WERI-Rb-1 (cell line): ENCODE data around the gene TLL1.

Experiments
- DNase-seq: peaks from one replicate; pipeline ENCODE4 v3.0.0-alpha.2; 2020
- H3K27ac ChIP-seq: fragments of 250-450 bp; sonication (Bioruptor Pico); 2 replicates; pipeline ENCODE4 v1.5.1; 2020; ENCODE audit warnings: mild to moderate bottlenecking, moderate library complexity
- H3K27me3 ChIP-seq: fragments of 250-450 bp; sonication (Bioruptor Pico); 2 replicates; pipeline ENCODE4 v1.5.1; 2021; ENCODE audit warnings: mild to moderate bottlenecking, low read depth, moderate library complexity; ENCODE audit not compliant: insufficient read depth, severe bottlenecking
- H3K36me3 ChIP-seq: fragments of 250-450 bp; sonication (Bioruptor Pico); 2 replicates; pipeline ENCODE4 v1.5.1; 2020; ENCODE audit warnings: mild to moderate bottlenecking, moderate library complexity
- H3K4me3 ChIP-seq: 2 replicates; pipeline ENCODE4 v1.5.1; 2011; ENCODE audit warnings: low read depth, mild to moderate bottlenecking, control low read depth, low read length
- H3K9me3 ChIP-seq: fragments of 250-450 bp; sonication (Bioruptor Pico); 2 replicates; pipeline ENCODE4 v1.5.1; 2021; ENCODE audit warnings: mild to moderate bottlenecking, moderate library complexity; ENCODE audit not compliant: severe bottlenecking
- TF ChIP-seq, protein P1 (sequence below): IDR thresholded peaks from 2 replicates; pipeline ENCODE4 v1.5.1; 2011; ENCODE audit warnings: low read depth, mild to moderate bottlenecking, control low read depth, inconsistent platforms, low read length

Gene TLL1

DNA sequence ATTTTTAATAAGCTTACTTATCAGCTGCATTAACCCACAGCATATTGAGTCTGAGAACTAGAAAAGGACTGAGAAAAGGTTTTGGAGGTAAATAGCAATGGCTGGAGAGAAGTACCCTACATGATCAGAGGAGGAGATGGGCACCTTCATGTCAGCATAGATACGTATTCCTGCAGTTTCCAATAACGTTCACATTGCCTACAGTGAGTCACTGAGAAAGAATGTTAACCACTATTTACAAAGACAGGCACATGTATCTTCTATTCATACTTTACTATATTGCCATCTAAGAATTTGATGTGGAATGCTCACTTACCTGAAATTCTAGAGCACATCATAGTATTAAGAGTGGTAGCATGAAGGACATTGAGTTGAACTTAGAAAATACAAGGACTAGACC lies 92.5 kb downstream of the TLL1 start:
- TF ChIP-seq, protein P1, sequence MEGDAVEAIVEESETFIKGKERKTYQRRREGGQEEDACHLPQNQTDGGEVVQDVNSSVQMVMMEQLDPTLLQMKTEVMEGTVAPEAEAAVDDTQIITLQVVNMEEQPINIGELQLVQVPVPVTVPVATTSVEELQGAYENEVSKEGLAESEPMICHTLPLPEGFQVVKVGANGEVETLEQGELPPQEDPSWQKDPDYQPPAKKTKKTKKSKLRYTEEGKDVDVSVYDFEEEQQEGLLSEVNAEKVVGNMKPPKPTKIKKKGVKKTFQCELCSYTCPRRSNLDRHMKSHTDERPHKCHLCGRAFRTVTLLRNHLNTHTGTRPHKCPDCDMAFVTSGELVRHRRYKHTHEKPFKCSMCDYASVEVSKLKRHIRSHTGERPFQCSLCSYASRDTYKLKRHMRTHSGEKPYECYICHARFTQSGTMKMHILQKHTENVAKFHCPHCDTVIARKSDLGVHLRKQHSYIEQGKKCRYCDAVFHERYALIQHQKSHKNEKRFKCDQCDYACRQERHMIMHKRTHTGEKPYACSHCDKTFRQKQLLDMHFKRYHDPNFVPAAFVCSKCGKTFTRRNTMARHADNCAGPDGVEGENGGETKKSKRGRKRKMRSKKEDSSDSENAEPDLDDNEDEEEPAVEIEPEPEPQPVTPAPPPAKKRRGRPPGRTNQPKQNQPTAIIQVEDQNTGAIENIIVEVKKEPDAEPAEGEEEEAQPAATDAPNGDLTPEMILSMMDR: no peak
- Histone ChIP-seq H3K9me3 (no peaks in the 10 kb centered on the region), H3K27ac (no peak overlapping the region), H3K36me3 (no peaks in the 10 kb centered on the region), H3K27me3 (no peaks in the 10 kb centered on the region), H3K4me3 (no peak overlapping the region)
- DNase-seq: no peak

DNA sequence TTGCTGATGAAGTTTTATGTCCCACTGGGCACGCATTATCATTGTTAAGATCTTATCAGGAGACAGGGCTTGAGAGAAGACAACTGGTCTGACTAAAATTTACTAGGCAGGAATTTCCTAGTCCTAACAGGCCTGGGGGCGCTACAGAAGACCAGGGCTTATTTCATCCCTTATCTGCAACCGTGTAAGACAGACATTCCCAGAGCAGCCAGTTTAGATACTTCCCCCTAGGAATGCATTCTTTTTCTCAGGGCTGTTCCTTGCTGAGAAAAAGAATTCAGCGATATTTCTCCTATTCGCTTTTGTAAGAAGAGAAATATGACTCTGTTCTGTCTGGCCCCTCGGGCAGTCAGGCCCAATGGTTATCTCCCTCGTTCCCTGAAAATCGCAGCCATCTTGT lies 93.8 kb downstream of the TLL1 start:
- Histone ChIP-seq H3K4me3 (no peak overlapping the region), H3K27ac (no peak overlapping the region), H3K27me3 (no peaks in the 10 kb centered on the region), H3K9me3 (no peaks in the 10 kb centered on the region), H3K36me3 (no peaks in the 10 kb centered on the region)
- TF ChIP-seq, protein P1: no peak
- no peak for DNase-seq

DNA sequence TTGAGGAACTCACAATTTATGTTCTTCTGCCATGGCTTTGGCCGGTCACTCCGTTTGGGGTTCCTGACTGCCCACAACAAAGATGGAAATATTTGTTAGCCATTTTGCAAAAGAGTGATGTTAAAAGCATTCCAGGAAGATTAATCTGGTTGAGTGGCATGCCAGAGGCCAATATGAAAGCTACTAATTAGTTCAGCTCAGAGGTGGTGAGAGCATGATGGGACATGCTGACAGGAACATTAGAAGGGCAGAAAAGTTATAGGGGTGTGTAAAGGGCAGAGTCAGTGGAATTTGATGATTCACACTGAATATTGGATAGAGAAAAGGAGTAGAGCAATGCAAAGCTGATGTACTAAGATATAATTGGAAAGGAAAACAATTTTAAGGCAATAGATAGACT lies 94.4 kb downstream of the TLL1 start:
- DNase-seq: peak; percentile 23
- Histone ChIP-seq H3K9me3 (no peaks in the 10 kb centered on the region), H3K4me3 (no peak overlapping the region), H3K36me3 (no peaks in the 10 kb centered on the region), H3K27ac (no peak overlapping the region), H3K27me3 (no peaks in the 10 kb centered on the region)
- TF ChIP-seq, protein P1: no peak

DNA sequence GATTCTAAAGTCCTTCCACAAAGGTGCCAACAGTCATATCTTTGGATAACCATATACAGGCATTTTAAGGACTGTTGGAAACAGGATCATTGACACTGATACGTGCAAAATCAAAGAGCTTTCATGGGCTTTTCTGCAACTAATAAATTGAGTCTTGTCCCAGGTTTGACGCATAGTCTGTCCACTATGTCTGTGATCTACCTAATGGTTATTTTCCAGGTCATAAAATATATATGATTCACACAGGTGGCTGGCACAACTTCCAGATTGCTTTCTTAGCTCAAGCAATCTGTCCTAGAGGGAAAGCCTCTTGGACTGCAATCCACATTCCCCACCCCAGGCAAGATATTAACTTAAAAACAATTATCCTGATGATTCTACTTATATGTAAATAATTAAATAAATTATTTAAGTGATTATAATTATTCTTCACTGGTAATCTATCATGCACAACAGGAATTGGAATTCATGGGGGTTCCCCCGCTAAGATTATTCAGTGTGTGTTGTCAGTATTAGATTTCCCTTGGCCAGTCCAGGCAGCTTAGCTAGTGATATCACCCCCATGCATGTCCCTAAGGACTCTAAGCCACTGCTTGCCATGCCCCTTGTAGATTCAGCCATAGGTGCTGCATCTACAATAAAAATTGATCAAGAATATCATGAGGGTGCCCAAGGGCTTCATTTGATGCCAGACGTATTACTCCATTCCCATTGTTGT lies 97.8 kb downstream of the TLL1 start:
- no peak for DNase-seq
- Histone ChIP-seq H3K36me3 (no peaks in the 10 kb centered on the region), H3K27ac (no peak overlapping the region), H3K9me3 (no peaks in the 10 kb centered on the region), H3K4me3 (no peak overlapping the region), H3K27me3 (no peaks in the 10 kb centered on the region)
- TF ChIP-seq, protein P1: no peak

DNA sequence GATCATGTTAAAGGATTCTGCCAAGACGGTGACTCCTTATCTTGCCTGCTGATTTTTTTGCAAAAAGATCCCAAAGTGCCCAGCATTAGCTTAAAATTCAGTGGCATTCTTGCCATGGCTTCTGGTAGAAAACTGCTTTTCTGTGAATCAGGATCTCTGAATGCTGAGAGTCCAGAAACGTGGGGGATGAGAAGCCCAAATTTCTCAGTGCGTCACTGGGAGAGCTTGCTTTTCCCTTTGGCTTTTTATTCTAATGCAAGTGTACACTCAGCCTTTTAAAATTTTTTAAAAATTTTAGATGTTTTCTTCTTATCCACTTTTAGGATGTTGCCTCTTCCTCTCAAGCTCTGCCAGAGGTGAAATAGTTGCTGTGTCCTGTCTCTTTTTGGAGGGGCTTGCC lies 98.4 kb downstream of the TLL1 start:
- H3K4me3 ChIP-seq: no peak overlapping the region
- no peaks in the 10 kb centered on the region for H3K36me3 ChIP-seq
- no peak overlapping the region for H3K27ac ChIP-seq
- no peaks in the 10 kb centered on the region for H3K9me3 ChIP-seq
- no peaks in the 10 kb centered on the region for H3K27me3 ChIP-seq
- DNase-seq: no peak
- TF ChIP-seq, protein P1: no peak

DNA sequence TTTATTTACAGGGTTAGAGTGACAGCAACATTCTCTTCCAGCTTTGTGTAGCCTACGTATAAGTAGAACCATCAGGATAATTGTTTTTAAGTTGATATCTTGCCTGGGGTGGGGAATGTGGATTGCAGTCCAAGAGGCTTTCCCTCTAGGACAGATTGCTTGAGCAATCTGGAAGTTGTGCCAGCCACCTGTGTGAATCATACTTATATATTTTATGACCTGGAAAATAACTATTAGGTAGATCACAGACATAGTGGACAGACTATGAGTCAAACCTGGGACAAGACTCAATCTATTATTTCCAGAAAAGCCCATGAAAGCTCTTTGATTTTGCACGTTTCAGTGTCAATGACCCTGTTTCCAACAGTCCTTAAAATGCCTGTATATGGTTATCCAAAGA lies 98.9 kb downstream of the TLL1 start:
- Histone ChIP-seq H3K9me3 (no peaks in the 10 kb centered on the region), H3K27me3 (no peaks in the 10 kb centered on the region), H3K36me3 (no peaks in the 10 kb centered on the region), H3K4me3 (no peak overlapping the region), H3K27ac (no peak overlapping the region)
- TF ChIP-seq, protein P1: no peak
- no peak for DNase-seq
